HG03565 (cell line): ENCODE measurements around the gene ZBTB1.
"Not testable (repeated sequence)": the region's sequence is repeated elsewhere in the genome, so short reads cannot be mapped to it uniquely, and the experiment has no call there.

Source experiments
- ATAC-seq: cut with Tn5 transposase; IDR thresholded peaks from one replicate; pipeline ENCODE4 v1.9.1; 2021; ENCODE audit warnings: mild to moderate bottlenecking, moderate library complexity; ENCODE audit not compliant: unreplicated experiment

Gene ZBTB1

DNA sequence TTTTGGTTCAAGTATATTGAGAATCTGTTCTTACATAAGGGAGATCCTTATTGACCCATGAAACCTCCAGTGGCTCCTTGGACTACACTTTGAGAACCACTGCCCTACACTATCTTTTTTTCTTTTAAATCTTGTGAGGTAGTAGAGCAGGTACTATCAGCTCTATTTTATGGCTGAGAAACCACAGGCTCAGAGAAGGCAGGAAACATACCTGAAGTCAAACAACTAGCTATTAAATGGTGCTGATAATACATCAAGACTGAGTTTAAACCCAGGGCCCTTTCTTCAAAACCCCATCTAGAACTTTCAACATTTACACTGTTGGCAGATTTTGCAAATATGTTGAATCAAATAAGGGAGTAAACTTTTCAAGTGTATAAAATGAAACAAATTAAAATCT is 7.8 kb upstream of the ZBTB1 start:
- no peak for ATAC-seq

DNA sequence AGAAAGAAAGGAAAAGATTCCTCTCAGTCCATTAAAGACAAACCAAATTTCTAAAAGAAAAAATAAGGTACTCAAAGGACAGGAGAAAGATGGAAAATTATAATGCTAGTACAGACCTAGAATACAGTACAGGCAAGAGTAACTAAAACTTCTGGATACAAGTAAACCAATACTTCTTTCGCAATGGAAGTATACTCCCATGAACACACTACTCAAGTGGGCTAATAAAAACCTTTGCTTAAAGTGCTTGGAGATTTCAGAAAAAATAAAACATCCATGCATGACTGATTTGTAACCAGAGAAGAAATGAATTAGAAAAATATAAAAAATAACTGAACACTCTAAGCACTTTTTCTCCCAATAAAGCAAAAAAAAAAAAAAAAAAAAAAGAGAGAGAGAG is 4.5 kb upstream of the ZBTB1 start:
- ATAC-seq, result no peak

DNA sequence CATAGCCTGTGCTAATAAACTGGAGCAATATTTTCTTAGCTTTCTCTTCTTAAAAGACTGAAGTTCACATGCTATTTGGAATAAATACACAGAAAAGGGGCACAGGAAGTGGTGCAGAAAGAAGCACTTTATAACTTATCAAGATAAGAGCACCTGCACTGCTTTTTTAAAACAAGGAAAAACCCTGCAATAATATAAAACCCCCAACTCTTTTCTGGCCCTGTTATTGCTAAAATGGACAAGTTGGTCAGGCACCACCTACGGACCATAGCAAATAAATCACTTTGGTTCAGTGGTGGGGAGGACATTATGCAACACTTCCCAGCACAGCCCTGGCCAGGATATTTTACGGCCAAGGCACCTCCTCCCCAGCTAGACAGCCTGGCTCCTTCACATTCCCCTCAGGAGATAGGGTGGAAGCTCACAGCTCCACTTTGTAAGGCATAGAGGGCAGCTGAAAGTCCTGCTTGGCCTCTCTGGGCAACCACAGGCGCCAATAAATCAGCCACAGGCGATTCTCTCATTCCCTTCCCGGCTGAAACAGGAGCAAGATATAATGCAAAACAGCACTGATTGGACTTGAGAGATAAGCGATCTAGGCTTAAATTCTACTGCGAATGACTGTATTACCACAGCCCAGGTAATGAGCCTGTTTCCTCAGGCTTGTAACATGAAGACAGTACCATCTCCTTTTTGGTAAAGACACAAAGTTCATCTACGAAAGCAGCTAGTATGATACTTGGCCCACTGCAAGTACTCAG is 3.0 kb upstream of the ZBTB1 start:
- ATAC-seq, result no peak

DNA sequence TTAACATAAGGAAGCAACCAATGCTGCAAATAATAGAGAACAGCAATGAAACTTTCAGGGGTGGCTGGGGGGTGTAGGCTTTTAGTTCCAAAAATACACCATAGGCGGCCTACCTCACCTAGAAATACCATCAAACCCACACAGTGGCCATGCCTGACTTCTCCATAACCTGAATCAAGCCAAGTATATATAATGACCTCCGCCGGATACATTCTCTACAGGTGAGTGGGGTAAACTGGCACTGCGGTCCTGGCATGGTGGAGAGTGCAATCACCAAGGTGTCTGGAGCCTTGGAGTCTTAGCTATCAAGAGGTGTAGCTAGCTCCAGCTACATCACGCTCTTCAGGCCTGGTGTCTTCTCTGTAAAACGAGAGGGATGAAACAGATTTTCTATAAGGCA is 2.1 kb upstream of the ZBTB1 start:
- ATAC-seq, result no peak

DNA sequence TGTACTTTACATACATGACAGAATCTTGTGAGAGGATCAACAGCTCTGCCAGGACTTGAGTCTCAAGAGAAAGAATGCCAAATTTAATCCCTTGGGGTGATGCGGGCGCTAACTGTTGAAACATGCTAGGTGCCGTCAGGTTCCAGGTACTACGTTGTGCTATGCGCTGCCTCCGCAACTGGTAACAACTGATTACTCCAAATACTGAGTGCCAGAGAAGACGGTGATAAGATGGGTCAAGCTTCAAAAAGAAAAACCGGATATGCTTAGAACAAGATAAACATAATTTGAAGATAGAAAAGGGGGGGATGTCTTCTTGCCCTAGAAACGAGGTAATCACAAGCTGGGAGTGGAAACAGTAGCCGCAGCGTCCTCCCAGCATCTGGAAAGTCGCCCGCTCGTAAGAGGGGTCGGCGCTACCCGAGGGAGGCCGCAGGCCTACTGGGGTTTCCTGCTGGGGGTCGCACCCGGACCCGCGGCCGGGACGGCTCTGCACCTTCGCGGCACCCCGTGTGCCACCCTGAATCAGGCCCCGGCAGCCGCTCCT is 1.6 kb upstream of the ZBTB1 start:
- no peak for ATAC-seq

DNA sequence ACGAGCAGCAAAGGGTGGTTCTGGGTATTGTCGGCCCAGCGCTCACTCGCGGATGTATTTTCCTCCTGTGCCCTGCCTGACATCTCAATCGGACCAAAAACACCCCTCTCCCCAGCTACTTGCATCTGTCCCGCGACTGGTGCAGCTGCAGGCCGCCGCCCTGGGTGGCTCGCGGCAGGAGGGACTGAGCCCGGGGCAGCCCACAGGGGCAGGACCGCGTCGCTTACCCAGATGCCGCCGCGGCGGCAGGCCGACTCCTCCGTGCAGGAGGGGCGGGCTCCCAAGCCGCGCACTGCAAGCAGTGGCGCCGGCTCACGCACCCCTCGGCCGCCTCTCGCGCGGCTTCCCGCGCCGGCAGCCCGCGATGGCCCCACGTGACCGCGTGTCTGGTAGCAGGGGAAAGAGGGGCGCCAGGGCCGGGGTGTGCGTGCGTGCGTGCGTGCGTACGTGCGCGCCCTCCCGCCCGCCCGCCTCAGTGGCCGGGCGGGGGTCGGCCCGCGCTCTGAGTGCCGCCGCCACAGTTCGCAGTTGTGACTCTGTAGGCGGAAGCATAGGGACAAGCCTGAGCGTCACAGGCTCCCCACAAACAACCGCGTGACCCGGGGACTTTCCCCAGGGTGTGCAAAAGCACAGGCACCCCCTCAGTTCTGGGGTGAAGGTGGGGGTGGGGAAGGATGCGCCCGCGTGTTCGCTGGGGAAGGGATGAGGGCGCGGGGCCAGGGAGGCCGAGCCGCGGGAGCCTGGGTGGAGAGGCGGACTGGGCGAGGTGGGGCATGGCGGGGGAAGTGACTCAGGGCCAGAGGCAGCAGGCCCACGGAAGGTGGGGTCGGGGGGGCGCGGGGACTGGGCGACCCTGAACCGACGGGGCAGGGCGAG is 898 bp upstream of the ZBTB1 start, which contains the start of gene ZBTB25:
ZBTB25 (minus strand) TSS at position 405 of the 876 bp plus-strand sequence. CDS start 13,305 bp downstream, outside the sequence.
- ATAC-seq, result peak; percentile 51

DNA sequence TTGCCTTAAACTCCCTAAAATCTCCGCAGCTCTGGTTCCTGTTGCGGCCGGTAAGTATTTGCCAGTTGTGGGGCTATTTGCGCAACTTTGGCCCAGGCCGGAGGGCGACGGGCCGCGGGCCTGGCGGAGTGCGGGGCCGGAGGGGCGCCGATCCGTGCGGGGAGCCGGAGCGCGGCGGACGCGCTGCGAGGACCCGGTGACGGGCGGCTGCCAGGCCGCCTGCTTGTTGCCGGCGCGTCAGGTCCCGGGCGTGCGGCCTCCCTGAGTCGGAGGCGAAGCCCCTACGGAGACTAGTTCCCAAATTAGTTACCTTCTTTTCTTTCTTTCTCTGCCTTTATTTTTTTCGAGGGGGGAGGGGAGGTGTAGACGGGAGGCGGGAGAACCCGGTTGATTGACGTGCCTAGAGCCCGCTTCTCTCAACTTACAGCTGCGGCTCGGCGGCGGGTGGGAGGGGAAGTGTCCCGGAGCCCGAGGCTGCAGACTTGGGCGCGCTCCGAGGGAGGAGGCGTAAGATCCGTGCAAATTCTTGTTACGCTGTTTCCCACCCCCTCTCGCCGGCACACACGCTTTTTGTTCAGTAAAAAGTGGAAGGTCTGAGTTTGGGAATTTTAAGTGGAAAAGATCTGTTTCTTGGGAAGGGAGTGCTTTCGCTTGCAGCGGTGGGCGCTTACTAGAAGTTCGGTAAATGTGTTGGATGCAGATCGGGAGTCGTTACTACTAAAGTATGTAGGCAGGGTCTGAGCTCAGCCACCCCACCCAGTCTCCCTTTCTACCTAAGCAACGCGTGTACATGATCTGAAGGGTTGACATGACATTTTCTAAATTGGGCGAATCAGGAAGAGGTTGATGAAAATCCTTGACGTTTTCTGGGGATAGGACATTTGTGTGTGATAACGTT is 576 bp downstream of the ZBTB1 start:
- peak; percentile 13 for ATAC-seq

DNA sequence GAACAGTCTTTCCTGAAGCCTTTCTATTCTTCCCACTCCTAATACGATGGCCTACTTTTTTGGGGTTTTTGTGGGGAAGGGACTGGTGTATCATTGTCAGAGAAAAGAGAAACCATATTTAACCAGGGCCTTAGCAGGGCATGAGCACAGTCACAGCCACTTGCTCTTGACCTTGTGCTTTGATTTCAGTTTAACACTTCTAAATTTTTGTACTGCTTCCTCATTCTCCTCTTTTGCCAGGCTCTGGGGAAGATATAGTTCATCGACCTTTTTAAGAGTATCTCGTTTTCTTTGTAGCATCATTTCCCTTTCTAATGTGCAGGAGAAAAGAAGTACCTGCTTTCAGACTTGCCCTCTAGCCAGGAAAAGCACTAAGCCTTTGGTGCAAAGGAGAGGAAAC is 2.2 kb downstream of the ZBTB1 start:
- no peak for ATAC-seq

DNA sequence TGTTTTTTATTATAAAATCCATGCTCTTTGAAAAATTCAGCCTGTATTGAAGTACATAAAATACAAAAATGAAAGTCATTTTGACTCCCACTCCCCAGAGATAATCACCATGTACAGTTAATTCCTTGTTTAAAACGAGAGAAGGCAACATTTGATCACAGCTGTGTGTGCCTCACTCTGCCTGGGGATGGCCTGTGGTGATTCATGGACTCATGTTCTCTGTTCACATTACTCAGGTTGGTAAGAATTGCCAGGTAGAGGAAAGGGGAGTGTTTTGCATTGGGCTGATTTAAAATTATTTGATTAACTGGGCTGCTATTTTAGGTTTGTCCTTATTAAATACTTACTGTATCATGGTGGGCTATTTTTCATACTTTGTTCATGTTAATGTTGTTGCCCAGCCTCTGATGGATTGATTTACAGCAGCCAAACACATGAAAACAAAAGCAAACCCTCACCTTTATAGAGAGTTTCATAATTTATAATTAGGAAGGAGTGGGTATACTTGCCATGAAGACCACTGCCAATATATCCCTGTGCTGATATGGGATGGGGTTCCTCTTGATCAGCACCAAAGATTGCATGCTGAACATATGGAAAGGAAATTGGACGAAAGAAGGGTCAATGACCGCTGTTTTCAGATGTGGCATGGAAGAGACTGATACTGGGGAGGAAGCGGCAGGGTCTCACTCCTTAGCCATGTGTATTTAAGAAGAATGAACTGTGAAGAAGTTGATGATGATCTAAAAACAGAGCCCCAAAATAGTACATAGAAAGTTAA is 3.0 kb downstream of the ZBTB1 start:
- ATAC-seq, result no peak

DNA sequence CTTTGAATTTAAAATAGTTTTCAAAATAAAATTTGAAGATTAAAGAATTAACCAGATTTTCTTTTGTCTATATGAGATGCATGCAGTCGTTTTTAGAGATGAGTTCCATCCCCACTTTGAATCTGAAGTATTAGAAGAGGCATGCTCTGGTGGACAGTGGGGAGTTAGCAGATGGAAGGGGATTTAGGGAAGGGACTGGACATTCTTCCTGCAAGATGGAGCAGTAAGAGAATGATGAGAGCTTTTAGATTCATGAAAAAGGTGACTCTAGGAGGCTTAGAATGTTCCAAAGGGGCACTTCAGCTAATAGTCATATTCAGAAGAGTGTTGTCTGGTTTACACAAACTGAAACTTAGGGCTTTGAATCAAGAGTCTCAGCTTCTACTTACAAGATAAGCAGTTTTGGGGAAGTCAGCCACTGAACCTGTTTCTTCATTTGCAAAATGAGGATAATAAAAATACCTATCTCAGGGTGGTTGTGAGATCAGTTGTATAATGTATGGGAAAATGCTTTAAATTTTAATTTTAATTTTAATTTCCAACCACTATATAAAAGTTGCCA is 3.7 kb downstream of the ZBTB1 start:
- no peak for ATAC-seq

DNA sequence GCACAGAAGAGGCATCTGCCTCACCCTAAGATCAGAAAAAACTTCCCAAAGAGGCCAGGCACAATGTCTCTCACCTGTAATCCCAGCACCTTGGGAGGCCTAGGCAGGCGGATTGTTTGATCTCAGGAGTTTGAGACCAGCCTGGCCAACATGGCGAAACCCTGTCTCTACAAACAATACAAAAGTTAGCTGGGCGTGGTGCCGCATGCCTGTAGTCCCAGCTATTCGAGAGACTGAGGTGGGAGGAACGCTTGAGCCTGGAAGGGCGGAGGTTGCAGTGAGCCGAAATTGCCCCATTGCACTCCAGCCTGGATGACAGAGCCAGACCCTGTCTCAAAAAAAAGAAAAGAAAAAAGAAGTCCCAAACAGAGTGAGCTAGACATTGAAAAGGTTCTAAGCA is 4.5 kb downstream of the ZBTB1 start:
- ATAC-seq, result no peak

DNA sequence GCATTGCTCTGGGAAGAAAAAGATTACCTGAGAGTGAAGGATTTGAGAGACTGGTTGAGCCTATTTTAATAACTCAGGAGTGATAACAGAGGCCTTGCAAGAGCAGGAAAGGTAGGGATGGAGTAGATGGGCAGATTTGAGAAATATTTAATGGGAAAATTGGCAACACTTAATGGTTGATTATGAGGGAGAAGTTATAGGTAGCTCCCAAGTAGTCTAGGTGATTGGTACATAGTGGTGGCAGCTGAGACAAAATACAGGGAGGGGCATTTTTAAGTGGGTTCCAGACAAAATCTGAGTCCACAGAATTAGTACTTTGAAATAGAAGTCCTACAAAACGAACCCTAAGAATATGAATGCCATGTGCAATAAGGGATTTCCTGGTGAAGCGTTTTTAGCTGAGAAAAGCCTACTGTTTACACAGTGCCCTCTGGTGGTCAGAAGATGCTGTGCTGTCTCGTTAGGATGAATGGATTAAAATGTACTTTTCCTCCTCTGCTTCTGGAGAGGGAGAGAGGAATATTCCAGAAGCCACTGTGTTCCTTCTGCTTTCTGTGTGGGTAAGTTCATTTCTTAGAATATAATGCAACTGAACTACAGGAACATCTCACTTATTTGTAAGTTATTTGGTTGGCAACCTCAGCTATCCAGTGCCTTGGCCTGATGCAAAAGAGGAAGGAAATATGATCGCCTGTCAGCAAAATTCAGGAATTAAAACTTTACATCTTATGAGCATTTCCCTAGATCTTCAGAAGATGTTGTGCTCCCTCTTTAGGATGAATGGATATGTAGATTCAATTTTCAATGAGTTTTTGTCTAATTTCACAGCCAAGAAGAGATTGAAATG is 6.5 kb downstream of the ZBTB1 start:
- peak; percentile 28 for ATAC-seq

DNA sequence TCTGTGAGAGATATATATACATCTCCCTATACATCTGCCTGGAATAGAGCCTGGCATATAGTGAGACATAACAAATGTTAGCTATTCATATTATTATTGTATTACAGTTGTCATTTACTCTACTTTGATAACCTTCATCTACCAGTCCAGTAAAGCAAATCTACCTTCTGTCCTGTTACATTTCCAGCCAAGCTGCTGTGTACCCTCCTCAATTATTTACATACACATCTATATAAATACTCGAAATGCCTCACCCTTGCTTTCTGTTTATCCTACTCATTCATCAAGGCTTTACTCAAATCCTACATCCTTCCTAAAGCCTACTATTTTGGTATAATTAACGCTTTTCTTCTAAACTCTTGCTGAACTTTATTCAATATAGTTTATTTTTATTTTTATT is 8.7 kb downstream of the ZBTB1 start:
- ATAC-seq, result no peak

DNA sequence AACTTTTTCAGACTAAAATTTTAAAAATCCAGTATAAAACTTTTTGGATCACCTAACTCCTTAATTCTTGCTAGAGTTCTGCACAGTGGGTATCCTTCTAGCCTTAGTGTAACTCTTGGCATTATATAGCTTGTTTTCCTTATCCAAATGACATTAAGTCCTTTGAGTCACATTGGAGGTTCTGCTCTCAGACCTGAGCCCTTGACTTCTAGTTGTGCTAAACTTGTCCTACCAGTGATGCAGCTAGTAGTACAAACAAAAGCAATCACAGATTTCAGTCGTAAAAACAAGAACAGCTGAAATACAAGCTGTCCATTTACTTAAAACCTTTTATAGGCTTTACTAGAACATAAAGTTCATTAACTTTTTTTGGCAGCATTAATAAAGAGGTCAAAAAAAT is 10.5 kb downstream of the ZBTB1 start:
- no peak for ATAC-seq

DNA sequence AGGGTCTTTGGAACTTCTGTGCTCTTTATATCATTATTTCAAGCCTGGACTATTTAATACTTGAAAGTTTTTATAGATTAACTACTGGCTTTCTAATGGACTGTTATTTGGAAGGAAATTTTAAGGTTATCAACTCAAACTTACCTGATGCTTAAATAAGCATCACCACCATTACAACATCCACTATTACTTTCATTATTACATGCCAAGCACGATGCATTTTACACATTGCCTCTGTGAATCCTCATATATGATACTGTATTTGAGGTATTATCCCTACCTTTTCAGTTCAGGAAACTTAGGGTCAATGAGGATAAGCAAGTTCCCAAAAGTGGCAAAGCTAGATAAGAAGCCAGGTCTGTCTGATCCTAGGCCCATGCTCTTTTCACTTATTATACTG is 12.4 kb downstream of the ZBTB1 start:
- ATAC-seq, result no peak

DNA sequence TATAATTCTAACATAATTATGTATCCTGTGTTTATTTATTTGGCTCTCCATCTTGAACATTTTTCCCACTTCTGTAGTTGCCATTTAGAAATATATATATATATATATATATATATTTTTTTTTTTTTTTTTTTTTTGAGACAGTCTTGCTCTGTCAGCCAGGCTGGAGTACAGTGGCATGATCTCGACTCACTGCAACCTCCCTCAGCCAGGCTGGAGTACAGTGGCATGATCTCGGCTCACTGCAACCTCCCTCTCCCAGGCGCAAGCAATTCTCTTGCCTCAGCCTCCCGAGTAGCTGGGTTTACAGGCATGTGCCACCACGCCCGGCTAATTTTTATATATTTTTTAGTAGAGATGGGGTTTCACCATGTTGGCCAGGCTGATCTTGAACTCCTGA is 13.1 kb downstream of the ZBTB1 start:
- not testable (repeated sequence) for ATAC-seq

DNA sequence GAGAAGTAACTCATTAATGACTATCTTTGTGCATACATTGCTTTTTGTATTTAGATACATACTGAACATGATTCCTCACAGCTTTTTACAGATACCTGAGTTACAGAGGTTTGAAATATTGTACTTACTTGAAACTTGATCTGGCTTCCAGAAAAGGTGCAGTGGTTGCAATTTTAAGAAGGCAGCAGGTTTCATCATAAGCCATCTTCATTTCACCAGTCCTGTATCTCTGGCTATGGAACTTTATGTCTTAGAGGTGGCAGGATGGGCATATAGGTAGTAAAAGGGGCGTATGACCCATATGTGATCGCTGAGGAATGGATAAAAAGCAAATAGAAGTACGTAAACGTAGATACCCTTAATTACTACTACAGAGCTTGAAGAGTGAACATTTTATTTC is 13.7 kb downstream of the ZBTB1 start:
- no peak for ATAC-seq

DNA sequence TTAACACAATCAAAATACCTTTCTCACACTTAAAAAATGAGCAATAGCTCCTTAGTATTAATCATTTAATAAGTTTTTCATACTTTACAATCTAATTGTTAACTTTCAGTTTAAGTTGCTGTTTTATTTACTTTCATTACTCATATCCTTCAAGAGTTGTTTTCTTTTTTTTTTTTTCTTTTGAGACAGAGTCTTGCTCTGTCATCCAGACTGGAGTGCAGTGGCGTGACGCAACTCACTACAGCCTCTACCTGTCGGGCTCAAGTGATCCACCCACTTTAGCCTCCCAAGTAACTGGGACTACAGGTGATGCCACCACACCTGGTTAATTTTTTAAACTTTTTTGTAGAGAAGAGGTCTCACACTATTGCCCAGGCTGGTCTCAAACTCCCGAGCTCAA is 16.1 kb downstream of the ZBTB1 start:
- ATAC-seq, result no peak
